ENCODE data around the gene LETM1.

Gene LETM1

DNA sequence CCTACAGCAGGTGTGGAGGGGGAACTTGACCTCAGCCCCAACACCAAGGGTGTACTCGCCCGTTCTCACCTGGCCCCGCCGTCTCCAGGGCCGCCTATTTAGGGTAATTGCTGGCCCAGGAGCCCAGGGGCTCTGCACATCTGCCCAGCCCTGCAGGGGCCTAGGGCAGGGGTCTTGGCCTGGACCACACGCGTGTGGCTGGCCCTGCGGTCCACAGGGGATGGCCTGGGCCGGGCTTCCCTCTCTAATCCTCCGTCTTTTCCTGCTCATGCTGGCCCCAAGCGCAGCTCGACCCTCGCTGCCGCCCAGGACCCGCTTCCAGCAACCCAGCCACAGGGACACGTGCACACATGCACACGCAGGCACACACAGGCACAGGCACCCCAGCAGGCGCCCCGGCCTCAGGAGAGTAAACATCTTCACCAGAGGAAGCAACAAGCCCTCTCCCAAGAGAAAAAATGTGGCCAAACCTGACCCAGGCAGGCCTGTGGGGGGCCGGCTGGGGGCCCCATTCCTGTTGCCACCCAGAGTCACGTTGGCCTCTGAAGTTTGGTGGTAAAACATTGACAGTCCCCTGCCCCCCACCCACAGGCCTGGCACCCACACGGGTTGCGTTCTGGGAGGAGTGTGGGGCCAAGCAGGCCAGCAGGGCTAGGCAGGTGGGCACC is 87.5 kb downstream of the LETM1 start:
- H4K91ac ChIP-seq (ENCODE audit: low read length): no peak overlapping the region
- H3K18ac ChIP-seq (ENCODE audit: low read depth in 1 of 2, low read length in 2 of 2): no peak overlapping the region
- no peak overlapping the region for H3K4me3 ChIP-seq (ENCODE audit: insufficient read depth in 1 of 2, low read depth in 1 of 2, low read length in 2 of 2)
- H3K27ac ChIP-seq (ENCODE audit: low read length, poor library complexity, severe bottlenecking): no peak overlapping the region
- H3K4me1 ChIP-seq (ENCODE audit: control insufficient read depth, insufficient read depth, low read depth, low read length): peaks cover 52% of the 10 kb centered on the region
- H3K4me2 ChIP-seq (ENCODE audit: low read length, poor library complexity, severe bottlenecking): no peak overlapping the region
- DNase-seq: no peak
- no peaks in the 10 kb centered on the region for H3K79me1 ChIP-seq (replicated peaks; ENCODE audit: low read length, poor library complexity, severe bottlenecking)
- H2AK5ac ChIP-seq (ENCODE audit: low read length, severe bottlenecking): no peak overlapping the region
- H3K9me3 ChIP-seq (ENCODE audit: control insufficient read depth, low read length): no peaks in the 10 kb centered on the region
- H2AFZ ChIP-seq (ENCODE audit: low read depth, low read length): no peak overlapping the region
- H2BK15ac ChIP-seq (ENCODE audit: low read depth, poor library complexity, severe bottlenecking): no peak overlapping the region
- no peak overlapping the region for H3K14ac ChIP-seq (ENCODE audit: low read length in 2 of 2)
- no peak overlapping the region for H2BK12ac ChIP-seq (ENCODE audit: low read length in 2 of 2)
- no peaks in the 10 kb centered on the region for H3K36me3 ChIP-seq (ENCODE audit: control insufficient read depth in 1 of 2, insufficient read depth in 2 of 2, low read depth in 1 of 2, low read length in 2 of 2)
- H3K9ac ChIP-seq (ENCODE audit: low read length): no peak overlapping the region
- H4K8ac ChIP-seq (ENCODE audit: low read length): no peak overlapping the region
- no peak overlapping the region for H2BK120ac ChIP-seq (ENCODE audit: low read depth, low read length)
- H3K4ac ChIP-seq (ENCODE audit: low read depth in 1 of 2, low read length in 2 of 2): no peak overlapping the region
- no peak overlapping the region for H2BK5ac ChIP-seq (ENCODE audit: low read depth, low read length, poor library complexity, severe bottlenecking)
- WGBS: 77% methylated on average over 23 of the region's 23 CpGs
- H3K27me3 ChIP-seq (ENCODE audit: control insufficient read depth in 1 of 2, insufficient read depth in 1 of 2, low read length in 2 of 2): peaks cover 3 to 60% of the 10 kb centered on the region in 2 experiments
- no peak overlapping the region for H3K23ac ChIP-seq (ENCODE audit: low read length in 2 of 2)

- Histone ChIP-seq H3K4me1 (ENCODE audit: control insufficient read depth, insufficient read depth, low read depth, low read length) (peaks cover 53% of the 10 kb centered on the region), H4K91ac (ENCODE audit: low read length) (no peak overlapping the region), H3K4me2 (ENCODE audit: low read length, poor library complexity, severe bottlenecking) (peak overlapping the region; percentile 64), H3K27ac (ENCODE audit: low read length, poor library complexity, severe bottlenecking) (no peak overlapping the region), H2BK120ac (ENCODE audit: low read depth, low read length) (peak overlapping the region; percentile 59), H3K23ac (ENCODE audit: low read length in 2 of 2) (no peak overlapping the region), H3K9me3 (ENCODE audit: control insufficient read depth, low read length) (no peaks in the 10 kb centered on the region), H2BK15ac (ENCODE audit: low read depth, poor library complexity, severe bottlenecking) (no peak overlapping the region), H2BK5ac (ENCODE audit: low read depth, low read length, poor library complexity, severe bottlenecking) (no peak overlapping the region), H3K79me1 (replicated peaks; ENCODE audit: low read length, poor library complexity, severe bottlenecking) (no peaks in the 10 kb centered on the region), H3K9ac (ENCODE audit: low read length) (no peak overlapping the region), H3K4ac (ENCODE audit: low read depth in 1 of 2, low read length in 2 of 2) (no peak overlapping the region), H3K4me3 (ENCODE audit: insufficient read depth in 1 of 2, low read depth in 1 of 2, low read length in 2 of 2) (peak overlapping the region in 1 of 2 experiments; percentile 52), H3K14ac (ENCODE audit: low read length in 2 of 2) (no peak overlapping the region), H2AK5ac (ENCODE audit: low read length, severe bottlenecking) (no peak overlapping the region), H3K18ac (ENCODE audit: low read depth in 1 of 2, low read length in 2 of 2) (no peak overlapping the region), H2BK12ac (ENCODE audit: low read length in 2 of 2) (no peak overlapping the region), H3K27me3 (ENCODE audit: control insufficient read depth in 1 of 2, insufficient read depth in 1 of 2, low read length in 2 of 2) (peaks cover 3 to 55% of the 10 kb centered on the region in 2 experiments), H4K8ac (ENCODE audit: low read length) (peak overlapping the region; percentile 70), H3K36me3 (ENCODE audit: control insufficient read depth in 1 of 2, insufficient read depth in 2 of 2, low read depth in 1 of 2, low read length in 2 of 2) (no peaks in the 10 kb centered on the region), H2AFZ (ENCODE audit: low read depth, low read length) (no peak overlapping the region)
- 21% methylated on average over 16 of the region's 32 CpGs for whole genome bisulfite sequencing
- DNase-seq: peak; percentile 52
These were observed 88.1 kb downstream of the LETM1 start for GRCh38 chr4:1767770-1768366.

DNA sequence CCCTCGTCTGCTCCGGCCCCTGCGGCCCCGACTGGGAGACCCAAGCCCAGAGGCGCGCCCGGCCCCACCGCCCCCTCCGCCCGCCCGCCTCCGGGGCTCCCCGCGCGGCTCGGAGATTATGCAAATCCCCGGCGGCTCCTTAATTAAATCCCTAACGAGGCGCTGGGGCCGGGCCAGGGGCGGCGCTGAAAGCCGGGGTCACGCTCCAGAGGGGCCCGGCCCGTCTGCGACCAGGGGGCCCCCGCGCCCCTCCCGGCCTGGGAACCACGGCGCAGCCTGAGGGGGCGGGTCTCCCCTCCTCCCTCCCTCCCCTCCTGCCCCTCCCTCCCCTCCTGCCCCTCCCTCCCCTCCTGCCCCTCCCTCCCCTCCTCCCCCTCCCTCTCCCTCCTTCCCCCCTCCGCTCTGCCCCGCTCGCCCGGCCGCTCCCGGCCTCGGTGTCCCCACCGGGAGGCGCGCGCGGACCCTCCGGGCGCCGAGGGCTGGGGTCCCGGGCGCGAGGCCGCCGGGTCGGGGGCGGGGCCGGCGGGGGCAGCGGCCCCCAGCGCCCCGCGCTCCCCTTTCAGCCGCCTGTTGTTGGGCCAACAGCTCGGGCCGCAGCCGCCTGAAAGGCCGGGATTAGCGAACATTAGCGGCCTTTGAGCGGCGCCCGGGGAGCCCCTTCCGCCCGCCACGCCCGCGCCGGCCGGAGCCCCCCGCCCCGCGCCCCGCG is 88.7 kb downstream of the LETM1 start:
- no peak overlapping the region for H2BK5ac ChIP-seq (ENCODE audit: low read depth, low read length, poor library complexity, severe bottlenecking)
- H3K4me2 ChIP-seq (ENCODE audit: low read length, poor library complexity, severe bottlenecking): peak overlapping the region; percentile 85
- H3K9ac ChIP-seq (ENCODE audit: low read length): no peak overlapping the region
- H2BK120ac ChIP-seq (ENCODE audit: low read depth, low read length): peak overlapping the region; percentile 59
- no peaks in the 10 kb centered on the region for H3K79me1 ChIP-seq (replicated peaks; ENCODE audit: low read length, poor library complexity, severe bottlenecking)
- H3K9me3 ChIP-seq (ENCODE audit: control insufficient read depth, low read length): no peaks in the 10 kb centered on the region
- peaks cover 53% of the 10 kb centered on the region for H3K4me1 ChIP-seq (ENCODE audit: control insufficient read depth, insufficient read depth, low read depth, low read length)
- no peak overlapping the region for H2AFZ ChIP-seq (ENCODE audit: low read depth, low read length)
- DNase-seq: no peak
- H3K36me3 ChIP-seq (ENCODE audit: control insufficient read depth in 1 of 2, insufficient read depth in 2 of 2, low read depth in 1 of 2, low read length in 2 of 2): no peaks in the 10 kb centered on the region
- no peak overlapping the region for H4K91ac ChIP-seq (ENCODE audit: low read length)
- H3K4ac ChIP-seq (ENCODE audit: low read depth in 1 of 2, low read length in 2 of 2): no peak overlapping the region
- under 1% methylated on average over 48 of the region's 84 CpGs for WGBS
- no peak overlapping the region for H3K23ac ChIP-seq (ENCODE audit: low read length in 2 of 2)
- no peak overlapping the region for H2AK5ac ChIP-seq (ENCODE audit: low read length, severe bottlenecking)
- peak overlapping the region in 1 of 2 experiments; percentile 52 for H3K4me3 ChIP-seq (ENCODE audit: insufficient read depth in 1 of 2, low read depth in 1 of 2, low read length in 2 of 2)
- H2BK12ac ChIP-seq (ENCODE audit: low read length in 2 of 2): no peak overlapping the region
- H3K18ac ChIP-seq (ENCODE audit: low read depth in 1 of 2, low read length in 2 of 2): peak overlapping the region in 1 of 2 experiments; percentile 32
- no peak overlapping the region for H3K14ac ChIP-seq (ENCODE audit: low read length in 2 of 2)
- H2BK15ac ChIP-seq (ENCODE audit: low read depth, poor library complexity, severe bottlenecking): peak overlapping the region; percentile 76
- H3K27ac ChIP-seq (ENCODE audit: low read length, poor library complexity, severe bottlenecking): no peak overlapping the region
- peaks cover 3 to 54% of the 10 kb centered on the region in 2 experiments for H3K27me3 ChIP-seq (ENCODE audit: control insufficient read depth in 1 of 2, insufficient read depth in 1 of 2, low read length in 2 of 2)
- H4K8ac ChIP-seq (ENCODE audit: low read length): peak overlapping the region; percentile 70

Data from mesenchymal stem cell (in vitro differentiated cells and primary cell).